Dedifferentiated amniotic fluid mesenchymal stem cell (primary cell): Measurements from ENCODE around the gene SLC28A3.

Experiments used
- DNase-seq: peaks from one replicate; pipeline ENCODE4 v3.0.0-alpha.2; 2016; ENCODE audit errors: extremely low spot score

SLC28A3 gene

GRCh38 chr9:84297162-84297821 is 43.3 kb downstream of the SLC28A3 start:
- peak; percentile 28 for DNase-seq

- no peak for DNase-seq
Observed at GRCh38 chr9:84296146-84296843, 44.3 kb downstream of the SLC28A3 start.

- no peak for DNase-seq
Observed at GRCh38 chr9:84294241-84294950, 46.2 kb downstream of the SLC28A3 start.

GRCh38 chr9:84293001-84293798 is 47.4 kb downstream of the SLC28A3 start:
- DNase-seq: no peak

GRCh38 chr9:84285381-84285780 is 55.2 kb downstream of the SLC28A3 start:
- DNase-seq: no peak

GRCh38 chr9:84283946-84284345 is 56.6 kb downstream of the SLC28A3 start:
- DNase-seq: no peak

- no peak for DNase-seq
Observed at GRCh38 chr9:84278130-84278529, 62.4 kb downstream of the SLC28A3 start.

- no peak for DNase-seq
Observed at GRCh38 chr9:84277646-84278045, 62.9 kb downstream of the SLC28A3 start.

GRCh38 chr9:84276741-84277140 is 63.8 kb downstream of the SLC28A3 start:
- no peak for DNase-seq

GRCh38 chr9:84271921-84272556 is 68.5 kb downstream of the SLC28A3 start:
- DNase-seq: no peak

- peak; percentile 64 for DNase-seq
Observed at GRCh38 chr9:84271531-84271900, 69.0 kb downstream of the SLC28A3 start.

- no peak for DNase-seq
Observed at GRCh38 chr9:84270847-84271530, 69.6 kb downstream of the SLC28A3 start.

GRCh38 chr9:84266087-84266561 is 74.4 kb downstream of the SLC28A3 start:
- DNase-seq: no peak

GRCh38 chr9:84264307-84265029 is 76.1 kb downstream of the SLC28A3 start:
- DNase-seq: no peak

- peak; percentile 80 for DNase-seq
Observed at GRCh38 chr9:84261070-84261746, 79.3 kb downstream of the SLC28A3 start.

- no peak for DNase-seq
Observed at GRCh38 chr9:84258371-84258770, 82.2 kb downstream of the SLC28A3 start.

- no peak for DNase-seq
Observed at GRCh38 chr9:84255696-84256095, 84.9 kb downstream of the SLC28A3 start.

GRCh38 chr9:84254972-84255371 is 85.6 kb downstream of the SLC28A3 start:
- no peak for DNase-seq

- DNase-seq: no peak
Observed at GRCh38 chr9:84251921-84252320, 88.6 kb downstream of the SLC28A3 start.
